ENCODE data around the gene EXOC6.

Gene EXOC6

GRCh38 chr10:93065675-93066543 lies 217.6 kb downstream of the EXOC6 start:
- no peak for DNase-seq (ENCODE audit: low spot score)
- TF ChIP-seq CTCF (conservative IDR thresholded peaks at IDR 0.05; ENCODE audit: low read depth), result no peak
- ChIA-PET POLR2A (ENCODE audit: low non-redundant PET) (no interaction called here), CTCF (interaction anchor here (0.5 to 1.3 kb wide), 7 partner anchors 10 to 284 kb away, joined by 3 to 5 read pairs (median 3); no protein-coding TSS in a partner anchor)
- H3K27ac ChIP-seq, result no peak overlapping the region

- no peak for DNase-seq (ENCODE audit: low spot score)
- TF ChIP-seq CTCF (conservative IDR thresholded peaks at IDR 0.05; ENCODE audit: low read depth), result no peak
- no peak overlapping the region for H3K27ac ChIP-seq
- ChIA-PET POLR2A (ENCODE audit: low non-redundant PET) (no interaction called here), CTCF (interaction anchor here (0.6 to 0.7 kb wide), 2 partner anchors 10 to 53 kb away, joined by 3 read pairs; no protein-coding TSS in a partner anchor)
These were observed 218.2 kb downstream of the EXOC6 start for GRCh38 chr10:93066544-93066913.

- no peak for TF ChIP-seq CTCF (conservative IDR thresholded peaks at IDR 0.05; ENCODE audit: low read depth)
- POLR2A ChIA-PET (ENCODE audit: low non-redundant PET), result interaction anchor here (0.6 kb wide), 1 partner anchor 176 kb away, joined by 3 read pairs; no protein-coding TSS in a partner anchor
- H3K27ac ChIP-seq, result no peak overlapping the region
- DNase-seq (ENCODE audit: low spot score), result no peak
- CTCF ChIA-PET, result interaction anchor here (0.6 to 1.4 kb wide), 7 partner anchors 28 to 285 kb away, joined by 3 to 5 read pairs (median 3); no protein-coding TSS in a partner anchor
These were observed 219.4 kb downstream of the EXOC6 start for GRCh38 chr10:93067443-93068365.

- no peak for DNase-seq (ENCODE audit: low spot score)
- no peak overlapping the region for H3K27ac ChIP-seq
- ChIA-PET POLR2A (ENCODE audit: low non-redundant PET) (no interaction called here), CTCF (interaction anchor here (0.6 to 1.4 kb wide), 4 partner anchors 12 to 159 kb away, joined by 3 to 5 read pairs (median 4); no protein-coding TSS in a partner anchor)
- TF ChIP-seq CTCF (conservative IDR thresholded peaks at IDR 0.05; ENCODE audit: low read depth), result no peak
These were observed 220.3 kb downstream of the EXOC6 start for GRCh38 chr10:93068411-93069244.

GRCh38 chr10:93069245-93069561 lies 220.9 kb downstream of the EXOC6 start:
- CTCF ChIA-PET, result interaction anchor here (0.7 to 1.8 kb wide), 2 partner anchors 10 to 11 kb away, joined by 5 to 6 read pairs; no protein-coding TSS in a partner anchor
- TF ChIP-seq CTCF (conservative IDR thresholded peaks at IDR 0.05; ENCODE audit: low read depth), result no peak
- POLR2A ChIA-PET (ENCODE audit: low non-redundant PET), result no interaction called here
- no peak for DNase-seq (ENCODE audit: low spot score)
- H3K27ac ChIP-seq, result no peak overlapping the region

All from RWPE1 (cell line).